ENCODE measurements around the gene PRCP. TPM values are rescaled to one million over a fixed set of nuclear protein-coding genes. Genes with fewer than 3 reads are reported as not detected.
A peak's percentile ranks its signal among the peaks of the same experiment; 100 is the strongest.

The PRCP gene
- total and polyA plus RNA-seq, 2 donors (not counting 3 experiments of a cell fraction or from before 2014, with no cell fraction given): 170 to 277 TPM

DNA sequence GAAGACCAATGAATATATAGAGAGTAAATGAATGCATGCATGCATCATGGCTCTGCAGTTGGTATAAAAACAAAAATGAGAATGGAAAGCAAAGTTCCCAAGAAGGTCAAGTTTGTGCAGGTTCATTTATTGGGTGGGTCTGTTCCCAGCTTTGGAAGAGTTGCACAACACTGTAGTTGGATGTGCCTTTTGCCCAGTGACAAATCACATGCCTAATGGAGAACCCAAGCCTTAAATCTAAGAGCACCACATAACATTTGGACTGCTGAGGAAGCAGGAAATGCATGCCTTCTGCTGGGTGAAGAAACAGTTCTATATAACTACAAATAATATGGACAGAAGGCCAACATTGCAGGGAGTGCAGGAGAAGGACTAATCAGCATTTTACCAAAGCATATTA is 30.6 kb downstream of the PRCP start:
- no peaks in the 10 kb centered on the region for H3K9me3 ChIP-seq (replicated peaks; ENCODE audit: control insufficient read depth, insufficient read depth, low read length)
- dilution Hi-C loops (cut with MboI; ENCODE audit: extremely low pct_ligation_motif_present, low sequenced_read_pairs) (no loop called here), intact Hi-C loops (cut with micrococcal nuclease) (loop anchor here (5.0 kb wide), 2 partner anchors 203 to 948 kb away; partner anchors contain the start of gene RAB30)
- ChIA-PET CTCF (interaction anchor here (0.7 to 5.9 kb wide), 3 partner anchors 13 to 94 kb away, joined by 3 to 191 read pairs (median 69); partner anchors contain the start of genes DDIAS and PRCP), POLR2A (no interaction called here)
- peaks cover 3% of the 10 kb centered on the region for H3K79me2 ChIP-seq (ENCODE audit: control insufficient read depth, insufficient read depth, low read length)
- H3K9me1 ChIP-seq (replicated peaks; ENCODE audit: control insufficient read depth, extremely low read depth, insufficient read depth, low read length): no peaks in the 10 kb centered on the region
- FAIRE-seq (no peak), DNase-seq (ENCODE audit: low read depth, low spot score) (no peak)
- H3K4me3 ChIP-seq (replicated peaks in 1 of 3; ENCODE audit: insufficient read depth in 1 of 3, low read depth in 1 of 3, low read length in 3 of 3): no peak overlapping the region
- peaks cover 24% of the 10 kb centered on the region for H3K4me1 ChIP-seq (ENCODE audit: control insufficient read depth, extremely low read depth, insufficient read depth, low read length)
- H2AFZ ChIP-seq (ENCODE audit: low read depth, low read length): no peak overlapping the region
- no peaks in the 10 kb centered on the region for H3K36me3 ChIP-seq (ENCODE audit: control insufficient read depth in 2 of 2, extremely low read depth in 1 of 2, insufficient read depth in 2 of 2, low read length in 2 of 2)
- no peak overlapping the region for H3K9ac ChIP-seq (replicated peaks; ENCODE audit: extremely low read depth, insufficient read depth, low read length)
- no peaks in the 10 kb centered on the region for H4K20me1 ChIP-seq (replicated peaks; ENCODE audit: control insufficient read depth, extremely low read depth, insufficient read depth, low read length)
- H3K27ac ChIP-seq (ENCODE audit: insufficient read depth, low read depth, low read length): no peak overlapping the region
- no TSS peak for BruUV-seq (replicated peaks)
- no peaks in the 10 kb centered on the region for H3K27me3 ChIP-seq (ENCODE audit: control insufficient read depth in 2 of 2, insufficient read depth in 2 of 2, low read length in 2 of 2)
- TF ChIP-seq GATA2 (IDR thresholded peaks at IDR 0.05; ENCODE audit: insufficient read depth, insufficient read length, low read depth, low read length) (no peak), FOS (IDR thresholded peaks at IDR 0.05; ENCODE audit: borderline replicate concordance, insufficient read depth, low read length) (no peak)
- no peak overlapping the region for H3K4me2 ChIP-seq (ENCODE audit: insufficient read depth, low read length)

DNA sequence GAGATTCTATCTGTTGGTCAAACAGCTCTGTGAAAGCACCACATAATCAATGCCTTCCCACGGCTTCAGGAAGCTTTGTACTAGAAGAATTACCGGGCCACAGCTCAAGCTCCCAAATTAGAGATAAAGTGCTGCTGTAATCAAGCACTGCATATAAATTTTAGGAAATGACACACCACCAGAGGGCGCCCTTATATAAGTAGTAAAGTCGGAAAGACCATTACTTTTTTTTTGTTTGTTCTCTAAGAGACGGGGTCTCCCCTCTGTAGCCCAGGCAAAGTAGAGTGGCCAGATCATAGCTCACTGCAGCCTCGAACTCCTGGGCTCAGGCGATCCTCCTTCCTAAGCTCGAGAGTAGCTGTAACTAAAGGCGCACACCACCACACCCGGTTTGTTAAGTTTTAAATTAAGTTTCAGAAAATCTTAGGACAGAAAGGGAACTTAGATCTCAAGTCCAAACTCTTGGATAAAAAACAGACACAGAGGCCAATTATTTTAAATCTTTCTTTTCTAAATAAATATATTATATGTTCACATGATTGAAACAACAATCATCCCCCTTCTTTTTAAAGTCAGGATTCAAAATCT is 32.6 kb downstream of the PRCP start:
- peak; percentile 87 for DNase-seq (ENCODE audit: low read depth, low spot score)
- H3K9me3 ChIP-seq (replicated peaks; ENCODE audit: control insufficient read depth, insufficient read depth, low read length): no peaks in the 10 kb centered on the region
- no peak for FAIRE-seq
- no peak overlapping the region for H3K4me3 ChIP-seq (replicated peaks in 1 of 3; ENCODE audit: insufficient read depth in 1 of 3, low read depth in 1 of 3, low read length in 3 of 3)
- intact Hi-C loops (cut with micrococcal nuclease) (loop anchor here (1.0 to 5.0 kb wide), 6 partner anchors 33 to 950 kb away; partner anchors contain the start of genes PCF11, PRCP and RAB30), dilution Hi-C loops (cut with MboI; ENCODE audit: extremely low pct_ligation_motif_present, low sequenced_read_pairs) (no loop called here)
- peaks cover 15% of the 10 kb centered on the region for H3K4me1 ChIP-seq (ENCODE audit: control insufficient read depth, extremely low read depth, insufficient read depth, low read length)
- no peak overlapping the region for H3K27ac ChIP-seq (ENCODE audit: insufficient read depth, low read depth, low read length)
- H3K36me3 ChIP-seq (ENCODE audit: control insufficient read depth in 2 of 2, extremely low read depth in 1 of 2, insufficient read depth in 2 of 2, low read length in 2 of 2): no peaks in the 10 kb centered on the region
- peak overlapping the region; percentile 33 for H2AFZ ChIP-seq (ENCODE audit: low read depth, low read length)
- H3K4me2 ChIP-seq (ENCODE audit: insufficient read depth, low read length): no peak overlapping the region
- no TSS peak for BruUV-seq (replicated peaks)
- H4K20me1 ChIP-seq (replicated peaks; ENCODE audit: control insufficient read depth, extremely low read depth, insufficient read depth, low read length): no peaks in the 10 kb centered on the region
- peaks cover 3% of the 10 kb centered on the region for H3K79me2 ChIP-seq (ENCODE audit: control insufficient read depth, insufficient read depth, low read length)
- H3K9me1 ChIP-seq (replicated peaks; ENCODE audit: control insufficient read depth, extremely low read depth, insufficient read depth, low read length): no peaks in the 10 kb centered on the region
- H3K9ac ChIP-seq (replicated peaks; ENCODE audit: extremely low read depth, insufficient read depth, low read length): no peak overlapping the region
- POLR2A ChIA-PET: interaction anchor here (0.9 kb wide), 1 partner anchor 34 kb away, joined by 8 read pairs; the partner anchor contains the start of gene DDIAS
- CTCF ChIA-PET: interaction anchor here (0.5 to 5.9 kb wide), 85 partner anchors 9 to 955 kb away, joined by 3 to 191 read pairs (median 5); partner anchors contain the start of genes DDIAS, FAM181B, PCF11 and PRCP
- TF ChIP-seq CTCF (IDR thresholded peaks at IDR 0.05; ENCODE audit: extremely low read depth in 1 of 2, insufficient read depth in 1 of 2, low read depth in 1 of 2, low read length in 2 of 2) (peak; percentile 43 to 44), FOS (IDR thresholded peaks at IDR 0.05; ENCODE audit: borderline replicate concordance, insufficient read depth, low read length) (no peak)
- H3K27me3 ChIP-seq (ENCODE audit: control insufficient read depth in 2 of 2, insufficient read depth in 2 of 2, low read length in 2 of 2): no peaks in the 10 kb centered on the region

Data from endothelial cell of umbilical vein (primary cell).